Measurements from ENCODE around the gene PRKG1.

GRCh38 chr10:51117053-51117660 lies 42.9 kb downstream of the PRKG1 start:
- TF ChIP-seq CTCF (IDR thresholded peaks at IDR 0.05; ENCODE audit: low read depth, low read length, missing input control) = no peak
- TF ChIP-seq, protein P1, sequence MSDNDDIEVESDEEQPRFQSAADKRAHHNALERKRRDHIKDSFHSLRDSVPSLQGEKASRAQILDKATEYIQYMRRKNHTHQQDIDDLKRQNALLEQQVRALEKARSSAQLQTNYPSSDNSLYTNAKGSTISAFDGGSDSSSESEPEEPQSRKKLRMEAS (IDR thresholded peaks at IDR 0.05) = no peak
- TF ChIP-seq ZBTB33 (IDR thresholded peaks at IDR 0.05) = no peak
- TF ChIP-seq GABPA (IDR thresholded peaks at IDR 0.05 in 1 of 2, conservative IDR thresholded peaks at IDR 0.05 in 1 of 2) = no peak
- TF ChIP-seq RAD21 (IDR thresholded peaks at IDR 0.05) = no peak
